ENCODE measurements around the gene ANKRD28.

DNA sequence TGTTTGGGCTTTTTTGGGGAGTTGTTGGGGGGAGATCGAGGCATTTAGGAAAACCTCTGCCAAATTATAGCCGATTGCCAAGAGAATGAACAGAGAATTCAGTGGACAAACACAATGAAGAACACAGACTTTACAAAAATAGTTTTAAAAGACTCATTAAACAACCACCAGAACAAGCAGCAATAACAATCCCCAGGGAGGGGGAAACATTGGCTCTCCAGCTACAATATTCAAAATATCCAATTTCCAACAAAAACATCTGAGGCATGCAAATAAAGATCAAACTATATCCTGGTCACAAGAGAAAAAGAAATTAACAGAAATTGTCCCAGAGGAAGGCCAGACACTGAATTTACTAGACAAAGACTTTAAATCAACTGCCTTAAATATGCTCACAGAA, 24.5 kb upstream of the ANKRD28 start:
- no peak for TF ChIP-seq EZH2 (optimal IDR thresholded peaks at IDR 0.05; ENCODE audit: low read depth, low read length)
- TF ChIP-seq, protein P1, sequence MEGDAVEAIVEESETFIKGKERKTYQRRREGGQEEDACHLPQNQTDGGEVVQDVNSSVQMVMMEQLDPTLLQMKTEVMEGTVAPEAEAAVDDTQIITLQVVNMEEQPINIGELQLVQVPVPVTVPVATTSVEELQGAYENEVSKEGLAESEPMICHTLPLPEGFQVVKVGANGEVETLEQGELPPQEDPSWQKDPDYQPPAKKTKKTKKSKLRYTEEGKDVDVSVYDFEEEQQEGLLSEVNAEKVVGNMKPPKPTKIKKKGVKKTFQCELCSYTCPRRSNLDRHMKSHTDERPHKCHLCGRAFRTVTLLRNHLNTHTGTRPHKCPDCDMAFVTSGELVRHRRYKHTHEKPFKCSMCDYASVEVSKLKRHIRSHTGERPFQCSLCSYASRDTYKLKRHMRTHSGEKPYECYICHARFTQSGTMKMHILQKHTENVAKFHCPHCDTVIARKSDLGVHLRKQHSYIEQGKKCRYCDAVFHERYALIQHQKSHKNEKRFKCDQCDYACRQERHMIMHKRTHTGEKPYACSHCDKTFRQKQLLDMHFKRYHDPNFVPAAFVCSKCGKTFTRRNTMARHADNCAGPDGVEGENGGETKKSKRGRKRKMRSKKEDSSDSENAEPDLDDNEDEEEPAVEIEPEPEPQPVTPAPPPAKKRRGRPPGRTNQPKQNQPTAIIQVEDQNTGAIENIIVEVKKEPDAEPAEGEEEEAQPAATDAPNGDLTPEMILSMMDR (IDR thresholded peaks at IDR 0.05; ENCODE audit: low read length): no peak
